HEK293 (cell line): ENCODE measurements around the gene PEX16.

Experiments
- CTCF ChIP-seq: fragments of 450-650 bp; formaldehyde crosslinking; IDR thresholded peaks from 2 replicates; pipeline ENCODE4 v1.5.1; 2016; ENCODE audit warnings: missing biosample characterization, missing genetic modification characterization
- ZNF404 ChIP-seq: fragments of 450-650 bp; formaldehyde crosslinking; IDR thresholded peaks from 2 replicates; pipeline ENCODE4 v1.5.1; 2017; ENCODE audit warnings: missing biosample characterization, missing genetic modification characterization
- ZNF433 ChIP-seq: fragments of 450-650 bp; formaldehyde crosslinking; IDR thresholded peaks from 2 replicates; pipeline ENCODE4 v1.5.1; 2016; ENCODE audit warnings: missing biosample characterization, missing genetic modification characterization, low read depth

- TF ChIP-seq CTCF (tag by site-specific recombination) (no peak), ZNF404 (tag by site-specific recombination) (no peak), ZNF433 (tag by site-specific recombination) (no peak)
Observed at GRCh38 chr11:45906965-45907611, 10.6 kb downstream of the PEX16 start, which contains the start of gene FREY1.
